ENCODE results near the gene PRKD1.

- no peak for TF ChIP-seq CREB1 (IDR thresholded peaks at IDR 0.05; ENCODE audit: low read depth)
- no peak for TF ChIP-seq EP300 (IDR thresholded peaks at IDR 0.05; ENCODE audit: borderline replicate concordance)
- no peak for TF ChIP-seq TAF1 (IDR thresholded peaks at IDR 0.05; ENCODE audit: low read depth)
- no peak for TF ChIP-seq TEAD4 (IDR thresholded peaks at IDR 0.05)
- no peak for TF ChIP-seq FOXM1 (IDR thresholded peaks at IDR 0.05; ENCODE audit: borderline replicate concordance, low read depth)
- TF ChIP-seq NFIC (IDR thresholded peaks at IDR 0.05) = no peak
- TF ChIP-seq CEBPB (IDR thresholded peaks at IDR 0.05) = no peak
- TF ChIP-seq MAX (IDR thresholded peaks at IDR 0.05) = no peak
- no peak for TF ChIP-seq YY1 (IDR thresholded peaks at IDR 0.05; ENCODE audit: low read depth)
- TF ChIP-seq REST (IDR thresholded peaks at IDR 0.05; ENCODE audit: low read depth) = no peak
- no peak for TF ChIP-seq RAD21 (IDR thresholded peaks at IDR 0.05; ENCODE audit: low read depth)
- TF ChIP-seq TCF12 (IDR thresholded peaks at IDR 0.05; ENCODE audit: low read depth) = no peak
- no peak for TF ChIP-seq EGR1 (IDR thresholded peaks at IDR 0.05)
- no peak for TF ChIP-seq USF1 (IDR thresholded peaks at IDR 0.05)
Observed at GRCh38 chr14:29601616-29602015, 326.0 kb downstream of the PRKD1 start.

Measured in Ishikawa (cell line).